ENCODE results near the gene CLK1. TPM values are rescaled to one million over a fixed set of nuclear protein-coding genes. Genes with fewer than 3 reads are reported as not detected.

The CLK1 gene
- total and polyA plus RNA-seq, 2 of the 13 experiments (the other 11 are each of a cell fraction or from before 2014, with no cell fraction given): 66.6 to 101 TPM

DNA sequence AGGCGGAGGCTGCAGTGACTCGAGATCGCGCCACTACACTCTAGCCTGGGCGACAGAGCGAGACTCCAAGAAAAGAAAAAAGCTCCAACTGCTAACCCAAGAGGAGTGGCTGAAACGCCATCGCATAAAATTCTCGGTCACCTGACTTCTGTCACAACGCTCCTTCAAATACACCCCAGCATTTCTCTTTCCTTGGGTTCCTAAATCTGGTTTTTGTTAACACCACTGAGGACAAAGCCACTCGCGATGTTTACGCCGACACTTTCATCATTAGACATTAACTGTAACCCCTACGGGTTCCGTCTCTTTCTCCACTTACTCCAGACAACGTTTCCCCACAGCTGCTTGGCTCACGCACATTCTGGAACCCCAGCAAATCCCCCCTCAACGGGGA, 679 bp downstream of the CLK1 start:
- ATAC-seq (no peak), FAIRE-seq (no peak), DNase-seq (ENCODE audit: low spot score) (no peak)
- ChIA-PET POLR2A (interaction anchor here (0.7 to 3.0 kb wide), 44 partner anchors 9 to 917 kb away, joined by 3 to 80 read pairs (median 7); partner anchors contain the start of genes ALS2, AOX1, BZW1 and CASP10), CTCF (ENCODE audit: low intra/inter-chr PET ratio, low total read pairs) (no interaction called here)
- 1% methylated on average over 19 of the region's 19 CpGs for WGBS (ENCODE audit: low lambda C conversion rate)
- Histone ChIP-seq H3K79me2 (ENCODE audit: insufficient read depth, low read length) (peaks cover 57% of the 10 kb centered on the region), H3K4me3 (replicated peaks in 1 of 3; ENCODE audit: insufficient read depth in 1 of 3, low read depth in 2 of 3, low read length in 3 of 3) (peak overlapping the region; percentile 91 to 99 (median 97)), H3K36me3 (replicated peaks in 1 of 2; ENCODE audit: control insufficient read depth in 1 of 2, insufficient read depth in 2 of 2, low read length in 2 of 2) (peaks cover 1 to 24% of the 10 kb centered on the region in 2 experiments; a peak in 4 of 5 replicates), H3K9ac (ENCODE audit: insufficient read depth, low read depth, low read length) (peak overlapping the region; percentile 100), H2AFZ (ENCODE audit: low read length) (no peak overlapping the region), H3K4me1 (ENCODE audit: insufficient read depth, low read length) (peaks cover 61% of the 10 kb centered on the region), H3K4me2 (ENCODE audit: low read depth, low read length) (peak overlapping the region; percentile 83), H3K27ac (ENCODE audit: extremely low read length, insufficient read depth, low read length) (peak overlapping the region; percentile 98), H3K27me3 (ENCODE audit: control insufficient read depth in 1 of 2, insufficient read depth in 2 of 2, low read length in 2 of 2) (no peaks in the 10 kb centered on the region; a peak in 1 of 5 replicates), H4K20me1 (ENCODE audit: insufficient read depth, low read length) (peaks cover 48% of the 10 kb centered on the region), H3K9me3 (ENCODE audit: low read length) (no peaks in the 10 kb centered on the region)
- BruUV-seq (replicated peaks): no TSS peak
- in situ Hi-C loops (cut with HindIII; ENCODE audit: extremely low pct_ligation_motif_present, low pct_unique_long_range_greater_than_20kb): no loop called here
- intact Hi-C loops (cut with micrococcal nuclease; ENCODE audit: unreplicated experiment): loop anchor here (1.0 to 5.0 kb wide), 4 partner anchors 26 to 107 kb away; partner anchors contain the start of genes NIF3L1 and PPIL3
- TF ChIP-seq SIN3A (IDR thresholded peaks at IDR 0.05; ENCODE audit: borderline replicate concordance, low read depth, low read length) (peak; percentile 46; the same call in 1 of the 2 replicates), ZNF530 (CRISPR knock-in tag; IDR thresholded peaks at IDR 0.05; ENCODE audit: low read depth) (peak; percentile 88; the same call in 1 of the 2 replicates), ZNF619 (CRISPR knock-in tag; IDR thresholded peaks at IDR 0.05) (0 out of 2 replicates have a peak, but pooled peaks have one; percentile 6), ZNF777 (CRISPR knock-in tag; IDR thresholded peaks at IDR 0.05) (no peak), SAFB2 (CRISPR knock-in tag; IDR thresholded peaks at IDR 0.05; ENCODE audit: borderline replicate concordance, low read depth) (0 out of 2 replicates have a peak, but pooled peaks have one; percentile 4), MEIS1 (CRISPR knock-in tag; IDR thresholded peaks at IDR 0.05; ENCODE audit: borderline replicate concordance) (no peak), REPIN1 (CRISPR knock-in tag; IDR thresholded peaks at IDR 0.05; ENCODE audit: borderline replicate concordance, low read depth) (no peak), ZNF337 (CRISPR knock-in tag; IDR thresholded peaks at IDR 0.05; ENCODE audit: borderline replicate concordance, low read depth) (no peak), ZNF446 (CRISPR knock-in tag; IDR thresholded peaks at IDR 0.05) (0 out of 2 replicates have a peak, but pooled peaks have one; percentile 29), NFIC (IDR thresholded peaks at IDR 0.05; ENCODE audit: low read length) (0 out of 2 replicates have a peak, but pooled peaks have one; percentile 38), ZNF660 (CRISPR knock-in tag; IDR thresholded peaks at IDR 0.05; ENCODE audit: borderline replicate concordance, low read depth) (peak; percentile 11; the same call in 1 of the 2 replicates)
- TF ChIP-seq, protein P1, sequence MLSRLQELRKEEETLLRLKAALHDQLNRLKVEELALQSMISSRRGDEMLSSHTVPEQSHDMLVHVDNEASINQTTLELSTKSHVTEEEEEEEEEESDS (CRISPR knock-in tag; IDR thresholded peaks at IDR 0.05; ENCODE audit: borderline replicate concordance): peak; percentile 11; the same call in 1 of the 2 replicates
- TF ChIP-seq, protein P2, sequence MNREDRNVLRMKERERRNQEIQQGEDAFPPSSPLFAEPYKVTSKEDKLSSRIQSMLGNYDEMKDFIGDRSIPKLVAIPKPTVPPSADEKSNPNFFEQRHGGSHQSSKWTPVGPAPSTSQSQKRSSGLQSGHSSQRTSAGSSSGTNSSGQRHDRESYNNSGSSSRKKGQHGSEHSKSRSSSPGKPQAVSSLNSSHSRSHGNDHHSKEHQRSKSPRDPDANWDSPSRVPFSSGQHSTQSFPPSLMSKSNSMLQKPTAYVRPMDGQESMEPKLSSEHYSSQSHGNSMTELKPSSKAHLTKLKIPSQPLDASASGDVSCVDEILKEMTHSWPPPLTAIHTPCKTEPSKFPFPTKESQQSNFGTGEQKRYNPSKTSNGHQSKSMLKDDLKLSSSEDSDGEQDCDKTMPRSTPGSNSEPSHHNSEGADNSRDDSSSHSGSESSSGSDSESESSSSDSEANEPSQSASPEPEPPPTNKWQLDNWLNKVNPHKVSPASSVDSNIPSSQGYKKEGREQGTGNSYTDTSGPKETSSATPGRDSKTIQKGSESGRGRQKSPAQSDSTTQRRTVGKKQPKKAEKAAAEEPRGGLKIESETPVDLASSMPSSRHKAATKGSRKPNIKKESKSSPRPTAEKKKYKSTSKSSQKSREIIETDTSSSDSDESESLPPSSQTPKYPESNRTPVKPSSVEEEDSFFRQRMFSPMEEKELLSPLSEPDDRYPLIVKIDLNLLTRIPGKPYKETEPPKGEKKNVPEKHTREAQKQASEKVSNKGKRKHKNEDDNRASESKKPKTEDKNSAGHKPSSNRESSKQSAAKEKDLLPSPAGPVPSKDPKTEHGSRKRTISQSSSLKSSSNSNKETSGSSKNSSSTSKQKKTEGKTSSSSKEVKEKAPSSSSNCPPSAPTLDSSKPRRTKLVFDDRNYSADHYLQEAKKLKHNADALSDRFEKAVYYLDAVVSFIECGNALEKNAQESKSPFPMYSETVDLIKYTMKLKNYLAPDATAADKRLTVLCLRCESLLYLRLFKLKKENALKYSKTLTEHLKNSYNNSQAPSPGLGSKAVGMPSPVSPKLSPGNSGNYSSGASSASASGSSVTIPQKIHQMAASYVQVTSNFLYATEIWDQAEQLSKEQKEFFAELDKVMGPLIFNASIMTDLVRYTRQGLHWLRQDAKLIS (CRISPR knock-in tag; IDR thresholded peaks at IDR 0.05): peak; percentile 20; the same call in 1 of the 2 replicates
- TF ChIP-seq, protein P3, sequence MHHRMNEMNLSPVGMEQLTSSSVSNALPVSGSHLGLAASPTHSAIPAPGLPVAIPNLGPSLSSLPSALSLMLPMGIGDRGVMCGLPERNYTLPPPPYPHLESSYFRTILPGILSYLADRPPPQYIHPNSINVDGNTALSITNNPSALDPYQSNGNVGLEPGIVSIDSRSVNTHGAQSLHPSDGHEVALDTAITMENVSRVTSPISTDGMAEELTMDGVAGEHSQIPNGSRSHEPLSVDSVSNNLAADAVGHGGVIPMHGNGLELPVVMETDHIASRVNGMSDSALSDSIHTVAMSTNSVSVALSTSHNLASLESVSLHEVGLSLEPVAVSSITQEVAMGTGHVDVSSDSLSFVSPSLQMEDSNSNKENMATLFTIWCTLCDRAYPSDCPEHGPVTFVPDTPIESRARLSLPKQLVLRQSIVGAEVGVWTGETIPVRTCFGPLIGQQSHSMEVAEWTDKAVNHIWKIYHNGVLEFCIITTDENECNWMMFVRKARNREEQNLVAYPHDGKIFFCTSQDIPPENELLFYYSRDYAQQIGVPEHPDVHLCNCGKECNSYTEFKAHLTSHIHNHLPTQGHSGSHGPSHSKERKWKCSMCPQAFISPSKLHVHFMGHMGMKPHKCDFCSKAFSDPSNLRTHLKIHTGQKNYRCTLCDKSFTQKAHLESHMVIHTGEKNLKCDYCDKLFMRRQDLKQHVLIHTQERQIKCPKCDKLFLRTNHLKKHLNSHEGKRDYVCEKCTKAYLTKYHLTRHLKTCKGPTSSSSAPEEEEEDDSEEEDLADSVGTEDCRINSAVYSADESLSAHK (CRISPR knock-in tag; IDR thresholded peaks at IDR 0.05; ENCODE audit: borderline replicate concordance): 0 out of 2 replicates have a peak, but pooled peaks have one; percentile 38
- TF ChIP-seq, protein P4, sequence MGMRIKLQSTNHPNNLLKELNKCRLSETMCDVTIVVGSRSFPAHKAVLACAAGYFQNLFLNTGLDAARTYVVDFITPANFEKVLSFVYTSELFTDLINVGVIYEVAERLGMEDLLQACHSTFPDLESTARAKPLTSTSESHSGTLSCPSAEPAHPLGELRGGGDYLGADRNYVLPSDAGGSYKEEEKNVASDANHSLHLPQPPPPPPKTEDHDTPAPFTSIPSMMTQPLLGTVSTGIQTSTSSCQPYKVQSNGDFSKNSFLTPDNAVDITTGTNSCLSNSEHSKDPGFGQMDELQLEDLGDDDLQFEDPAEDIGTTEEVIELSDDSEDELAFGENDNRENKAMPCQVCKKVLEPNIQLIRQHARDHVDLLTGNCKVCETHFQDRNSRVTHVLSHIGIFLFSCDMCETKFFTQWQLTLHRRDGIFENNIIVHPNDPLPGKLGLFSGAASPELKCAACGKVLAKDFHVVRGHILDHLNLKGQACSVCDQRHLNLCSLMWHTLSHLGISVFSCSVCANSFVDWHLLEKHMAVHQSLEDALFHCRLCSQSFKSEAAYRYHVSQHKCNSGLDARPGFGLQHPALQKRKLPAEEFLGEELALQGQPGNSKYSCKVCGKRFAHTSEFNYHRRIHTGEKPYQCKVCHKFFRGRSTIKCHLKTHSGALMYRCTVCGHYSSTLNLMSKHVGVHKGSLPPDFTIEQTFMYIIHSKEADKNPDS (CRISPR knock-in tag; IDR thresholded peaks at IDR 0.05): 0 out of 2 replicates have a peak, but pooled peaks have one; percentile 19
